GM18526 (cell line): ENCODE results near the gene ITGAE.

ENCODE experiments used
- POLR2A ChIP-seq: IDR thresholded peaks from 3 replicates; pipeline ENCODE4 v1.6.1; 2011; ENCODE audit not compliant: insufficient read length; ENCODE audit errors: extremely low read depth

ITGAE gene

GRCh38 chr17:3732210-3732621 lies 68.8 kb downstream of the ITGAE start:
- TF ChIP-seq POLR2A, result no peak

GRCh38 chr17:3730881-3731429 lies 70.0 kb downstream of the ITGAE start:
- no peak for TF ChIP-seq POLR2A

GRCh38 chr17:3729881-3730280 lies 71.1 kb downstream of the ITGAE start:
- no peak for TF ChIP-seq POLR2A

- no peak for TF ChIP-seq POLR2A
Measured at GRCh38 chr17:3727041-3727440, 73.9 kb downstream of the ITGAE start.

GRCh38 chr17:3724378-3725077 lies 76.5 kb downstream of the ITGAE start:
- TF ChIP-seq POLR2A, result no peak

- peak; percentile 80 for TF ChIP-seq POLR2A
Measured at GRCh38 chr17:3723556-3724377, 77.2 kb downstream of the ITGAE start, which contains the start of gene HASPIN. TSS of gene HASPIN (plus strand) at chr17:3723903. CDS start at chr17:3723936, 33 bp downstream.

GRCh38 chr17:3723188-3723555 lies 77.8 kb downstream of the ITGAE start:
- no peak for TF ChIP-seq POLR2A

GRCh38 chr17:3722716-3723115 lies 78.3 kb downstream of the ITGAE start:
- no peak for TF ChIP-seq POLR2A

- TF ChIP-seq POLR2A, result no peak
Measured at GRCh38 chr17:3719265-3719664, 81.7 kb downstream of the ITGAE start.

- TF ChIP-seq POLR2A, result no peak
Measured at GRCh38 chr17:3718201-3718600, 82.8 kb downstream of the ITGAE start.

GRCh38 chr17:3715296-3715695 lies 85.7 kb downstream of the ITGAE start:
- TF ChIP-seq POLR2A, result no peak

GRCh38 chr17:3712811-3713463 lies 88.1 kb downstream of the ITGAE start:
- no peak for TF ChIP-seq POLR2A

GRCh38 chr17:3710951-3711383 lies 90.0 kb downstream of the ITGAE start:
- TF ChIP-seq POLR2A, result no peak

- no peak for TF ChIP-seq POLR2A
Measured at GRCh38 chr17:3708366-3708765, 92.6 kb downstream of the ITGAE start.

- TF ChIP-seq POLR2A, result no peak
Measured at GRCh38 chr17:3704931-3705717, 95.9 kb downstream of the ITGAE start.
